OCI-LY7 (cell line): ENCODE data around the gene NEIL3. TPM values are rescaled to one million over a fixed set of nuclear protein-coding genes. Genes with fewer than 3 reads are reported as not detected.

Source experiments
- BruUV-seq: library from RNA; stranded (reverse); fragments of 400-500 nt; replicated peaks from 2 replicates; lab custom pipeline; 2021; lab: Mats Ljungman, UMichigan
- CTCF ChIA-PET: fragments of 300-600 bp; sonication (Branson Sonifier 250); formaldehyde crosslinking; loops from one replicate; lab custom pipeline; 2022; ENCODE audit warnings: antibody characterized with exemption; ENCODE audit not compliant: unreplicated experiment; lab: Charles Lee
- POLR2A ChIA-PET: fragments of 300-600 bp; sonication (Branson Sonifier 250); formaldehyde crosslinking; loops from one replicate; lab custom pipeline; 2022; ENCODE audit warnings: antibody characterized with exemption; lab: Charles Lee
- DNase-seq: peaks from one replicate; pipeline ENCODE4 v3.0.0-alpha.2; 2015; ENCODE audit warnings: low spot score
- H2AFZ ChIP-seq: fragments of 200-600 bp; sonication (generic), shearing (Covaris generic); 2 replicates; pipeline ENCODE4 v1.6.1; 2014; ENCODE audit warnings: mild to moderate bottlenecking, antibody characterized with exemption, low read length, moderate library complexity
- H3K27ac ChIP-seq: fragments of 200-600 bp; sonication (generic); 2 replicates; pipeline ENCODE4 v1.5.1; 2014; ENCODE audit warnings: mixed run types, low read depth, mild to moderate bottlenecking, moderate library complexity, low read length, inconsistent platforms; ENCODE audit not compliant: poor library complexity, severe bottlenecking
- H3K36me3 ChIP-seq: fragments of 200-600 bp; sonication (generic); 2 replicates; pipeline ENCODE4 v1.6.1; 2014; ENCODE audit warnings: mild to moderate bottlenecking, antibody characterized with exemption, low read length, moderate library complexity, mixed read lengths; ENCODE audit not compliant: insufficient read depth
- H3K4me1 ChIP-seq: fragments of 200-600 bp; sonication (generic); 2 replicates; pipeline ENCODE4 v1.5.1; 2014; ENCODE audit warnings: mild to moderate bottlenecking, low read length; ENCODE audit not compliant: insufficient read depth, poor library complexity, severe bottlenecking
- H3K4me2 ChIP-seq: fragments of 200-600 bp; sonication (generic); 2 replicates; pipeline ENCODE4 v1.6.1; 2014; ENCODE audit warnings: mild to moderate bottlenecking, low read length
- H3K4me3 ChIP-seq: fragments of 200-600 bp; sonication (generic); 2 replicates; pipeline ENCODE4 v1.5.1; 2014; ENCODE audit warnings: mild to moderate bottlenecking, low read depth, low read length; ENCODE audit not compliant: poor library complexity, severe bottlenecking
- H3K79me2 ChIP-seq: fragments of 200-600 bp; sonication (generic); 2 replicates; pipeline ENCODE4 v1.6.1; 2016; ENCODE audit warnings: low read depth, mild to moderate bottlenecking, low read length, moderate library complexity, mixed read lengths; ENCODE audit not compliant: insufficient read depth
- H3K9me2 ChIP-seq: fragments of 200-600 bp; sonication (generic); 2 replicates; pipeline ENCODE4 v1.6.1; 2016; ENCODE audit warnings: mild to moderate bottlenecking, low read length, mixed read lengths; ENCODE audit not compliant: insufficient read depth
- H3K9me3 ChIP-seq: fragments of 200-600 bp; sonication (generic); 2 replicates; pipeline ENCODE4 v1.6.1; 2014; ENCODE audit warnings: mild to moderate bottlenecking, mixed run types, low read length, mixed read lengths
- H4K20me1 ChIP-seq: fragments of 200-600 bp; sonication (generic); 2 replicates; pipeline ENCODE4 v1.6.1; 2014; ENCODE audit warnings: mild to moderate bottlenecking, antibody characterized with exemption, low read length, moderate library complexity, mixed read lengths; ENCODE audit not compliant: insufficient read depth
- CTCF ChIP-seq: fragments of 200-600 bp; sonication (generic); conservative IDR thresholded peaks from 2 replicates; pipeline ENCODE4 v1.5.1; 2014; ENCODE audit warnings: mild to moderate bottlenecking, antibody characterized with exemption, low read length, moderate library complexity, mixed read lengths
- EZH2phosphoT487 ChIP-seq: fragments of 200-600 bp; sonication (generic); IDR thresholded peaks from 2 replicates; pipeline ENCODE4 v1.6.1; 2018; ENCODE audit warnings: low read depth, borderline replicate concordance, mild to moderate bottlenecking, mixed run types, antibody characterized with exemption, low read length, moderate library complexity, mixed read lengths
- intact Hi-C: fragments of 100-400 bp; cut with micrococcal nuclease; formaldehyde crosslinking; loops from one replicate; pipeline ENCODE4 v1.10.0; 2022; ENCODE audit not compliant: unreplicated experiment
- total RNA-seq, 2 experiments: library from RNA; depleted of rRNA in 1 of 2; stranded (reverse); fragments of >200 nt in 1 of 2; shearing (Covaris generic) in 1 of 2; gene quantifications; 2 replicates each; pipeline ENCODE4 v1.2.3, GENCODE V29; 2014 to 2022

The NEIL3 gene
- total RNA-seq, 2 experiments from 2014 or later, result 19.1 to 22.9 TPM

- no peak overlapping the region for H3K27ac ChIP-seq
- no peaks in the 10 kb centered on the region for H3K36me3 ChIP-seq
- TF ChIP-seq EZH2phosphoT487 (no peak), CTCF (no peak)
- no TSS peak for BruUV-seq
- CTCF ChIA-PET, result no interaction called here
- no peaks in the 10 kb centered on the region for H3K9me2 ChIP-seq
- H3K79me2 ChIP-seq, result no peaks in the 10 kb centered on the region
- H2AFZ ChIP-seq, result no peak overlapping the region
- POLR2A ChIA-PET, result interaction anchor here (0.7 to 1.3 kb wide), 2 partner anchors 13 to 427 kb away, joined by 5 read pairs; no protein-coding TSS in a partner anchor
- intact Hi-C loops, result no loop called here
- H3K4me1 ChIP-seq, result no peaks in the 10 kb centered on the region
- H4K20me1 ChIP-seq, result no peaks in the 10 kb centered on the region
- no peaks in the 10 kb centered on the region for H3K9me3 ChIP-seq
- no peak overlapping the region for H3K4me2 ChIP-seq
- H3K4me3 ChIP-seq, result no peak overlapping the region
- DNase-seq, result no peak
Measured at GRCh38 chr4:177275999-177276398, 33.7 kb upstream of the NEIL3 start.

GRCh38 chr4:177281351-177281909, 28.2 kb upstream of the NEIL3 start:
- BruUV-seq, result no TSS peak
- CTCF ChIA-PET, result interaction anchor here (0.6 kb wide), 1 partner anchor 175 kb away, joined by 5 read pairs; no protein-coding TSS in a partner anchor

More at GRCh38 chr4:177281351-177281909, 28.2 kb upstream of the NEIL3 start:
- TF ChIP-seq CTCF, result no peak
- no peak for TF ChIP-seq EZH2phosphoT487
- no peak overlapping the region for H2AFZ ChIP-seq
- no peaks in the 10 kb centered on the region for H3K9me3 ChIP-seq
- no peaks in the 10 kb centered on the region for H3K79me2 ChIP-seq
- DNase-seq, result no peak
- no peaks in the 10 kb centered on the region for H3K9me2 ChIP-seq
- intact Hi-C loops, result no loop called here
- no peak overlapping the region for H3K27ac ChIP-seq
- H4K20me1 ChIP-seq, result no peaks in the 10 kb centered on the region
- H3K4me2 ChIP-seq, result no peak overlapping the region
- no peaks in the 10 kb centered on the region for H3K36me3 ChIP-seq
- POLR2A ChIA-PET, result interaction anchor here (0.6 to 1.6 kb wide), 4 partner anchors 14 to 171 kb away, joined by 3 to 9 read pairs (median 5); no protein-coding TSS in a partner anchor
- no peak overlapping the region for H3K4me3 ChIP-seq
- H3K4me1 ChIP-seq, result no peaks in the 10 kb centered on the region
